Right atrium auricular region (tissue), 2 donors: ENCODE data around the gene PRPF19. TPM values are rescaled to one million over a fixed set of nuclear protein-coding genes. Genes with fewer than 3 reads are reported as not detected.

Experiments used
- DNase-seq: peaks from one replicate; pipeline ENCODE4 v3.0.0-alpha.2; 2019; ENCODE audit warnings: low spot score
- H3K27ac ChIP-seq, 2 donors: fragments of 200-600 bp; sonication (generic); 1 replicate in 1 of 2; 2 replicates in 1 of 2; pipeline ENCODE4 v1.5.1; 2016 to 2019
- H3K27me3 ChIP-seq, 2 donors: fragments of 200-600 bp; sonication (generic); one replicate each; pipeline versions ENCODE4 v1.5.1 to v1.6.0; 2017 to 2019
- H3K36me3 ChIP-seq: fragments of 200-600 bp; sonication (generic); one replicate; pipeline ENCODE4 v1.5.1; 2016
- H3K4me1 ChIP-seq, 2 donors: fragments of 200-600 bp; sonication (generic); one replicate each; pipeline versions ENCODE4 v1.5.1 to v1.6.0; 2017 to 2019
- H3K4me3 ChIP-seq, 2 donors: fragments of 200-600 bp; sonication (generic); 1 replicate in 1 of 2; 2 replicates in 1 of 2; pipeline ENCODE4 v1.5.1; 2017 to 2019; ENCODE audit warnings: mild to moderate bottlenecking in 1 of 2, moderate library complexity in 1 of 2
- H3K9me3 ChIP-seq, 2 donors: fragments of 200-600 bp; sonication (generic); one replicate each; pipeline ENCODE4 v1.5.1; 2019
- CTCF ChIP-seq, 2 donors: fragments of 200-600 bp; sonication (generic); IDR thresholded peaks; one replicate each; pipeline ENCODE4 v1.5.1; 2019; ENCODE audit warnings: antibody characterized with exemption in 2 of 2
- total RNA-seq, 2 donors: library from RNA; depleted of rRNA; stranded (reverse); fragments of >200 nt; gene quantifications; one replicate each; pipeline ENCODE4 v1.1.0, GENCODE V29; 2016

PRPF19 gene
- total RNA-seq, 2 donors from 2014 or later, result 20.3 to 46.2 TPM

- Histone ChIP-seq H3K9me3 (no peaks in the 10 kb centered on the region), H3K27me3 (no peaks in the 10 kb centered on the region), H3K4me3 (no peak overlapping the region), H3K27ac (no peak overlapping the region), H3K36me3 (peaks cover 40% of the 10 kb centered on the region), H3K4me1 (no peaks in the 10 kb centered on the region)
- no peak for TF ChIP-seq CTCF (IDR thresholded peaks at IDR 0.05)
- no peak for DNase-seq
These were observed 54.9 kb downstream of the PRPF19 start for GRCh38 chr11:60851327-60852104.

GRCh38 chr11:60849641-60850520 lies 56.5 kb downstream of the PRPF19 start:
- DNase-seq, result no peak
- no peaks in the 10 kb centered on the region for H3K27me3 ChIP-seq
- H3K27ac ChIP-seq, result no peak overlapping the region
- peaks cover 0 to 4% of the 10 kb centered on the region in 2 donors for H3K4me1 ChIP-seq
- no peak for TF ChIP-seq CTCF (IDR thresholded peaks at IDR 0.05)
- no peaks in the 10 kb centered on the region for H3K9me3 ChIP-seq
- peaks cover 40% of the 10 kb centered on the region for H3K36me3 ChIP-seq
- no peak overlapping the region for H3K4me3 ChIP-seq

- no peaks in the 10 kb centered on the region for H3K9me3 ChIP-seq
- DNase-seq, result no peak
- H3K36me3 ChIP-seq, result peaks cover 40% of the 10 kb centered on the region
- no peaks in the 10 kb centered on the region for H3K27me3 ChIP-seq
- peaks cover 0 to 15% of the 10 kb centered on the region in 2 donors for H3K4me1 ChIP-seq
- no peak overlapping the region for H3K27ac ChIP-seq
- H3K4me3 ChIP-seq, result no peak overlapping the region
- no peak for TF ChIP-seq CTCF (IDR thresholded peaks at IDR 0.05)
These were observed 57.7 kb downstream of the PRPF19 start for GRCh38 chr11:60848714-60849151.

- Histone ChIP-seq H3K4me3 (no peak overlapping the region), H3K9me3 (no peaks in the 10 kb centered on the region), H3K36me3 (peaks cover 40% of the 10 kb centered on the region), H3K27me3 (no peaks in the 10 kb centered on the region), H3K27ac (no peak overlapping the region), H3K4me1 (peaks cover 0 to 23% of the 10 kb centered on the region in 2 donors)
- DNase-seq, result no peak
- TF ChIP-seq CTCF (IDR thresholded peaks at IDR 0.05), result no peak
These were observed 58.5 kb downstream of the PRPF19 start for GRCh38 chr11:60847896-60848295.

GRCh38 chr11:60847281-60847680 lies 59.1 kb downstream of the PRPF19 start:
- Histone ChIP-seq H3K4me1 (peaks cover 0 to 28% of the 10 kb centered on the region in 2 donors), H3K9me3 (no peaks in the 10 kb centered on the region), H3K4me3 (no peak overlapping the region), H3K27ac (no peak overlapping the region), H3K36me3 (peaks cover 40% of the 10 kb centered on the region), H3K27me3 (no peaks in the 10 kb centered on the region)
- no peak for TF ChIP-seq CTCF (IDR thresholded peaks at IDR 0.05)
- DNase-seq, result no peak
